OCI-LY3 (cell line): ENCODE measurements around the gene SND1.

Experiments
- H2AFZ ChIP-seq: fragments of 200-600, 300-600 bp; shearing (Covaris generic); 2 replicates; pipeline ENCODE4 v1.6.0; 2014; ENCODE audit warnings: antibody characterized with exemption, low read depth, low read length
- H3K27ac ChIP-seq: fragments of 200-600, 300-600 bp; sonication (generic); 2 replicates; pipeline ENCODE4 v1.5.1; 2014; ENCODE audit warnings: mild to moderate bottlenecking, low read length, moderate library complexity, mixed read lengths
- H3K27me3 ChIP-seq: fragments of 200-600, 300-600 bp; sonication (generic); 2 replicates; pipeline ENCODE4 v1.6.1; 2014; ENCODE audit warnings: low read depth, low read length, mixed read lengths
- H3K36me3 ChIP-seq: fragments of 200-600, 300-600 bp; sonication (generic); replicated peaks from 2 replicates; pipeline ENCODE3; 2014; ENCODE audit warnings: low read depth, low read length, mixed read lengths
- H3K4me1 ChIP-seq: fragments of 300-600, 200-600 bp; sonication (generic); 2 replicates; pipeline ENCODE4 v1.6.1; 2014; ENCODE audit warnings: low read length, mixed read lengths
- H3K4me2 ChIP-seq: fragments of 200-600, 300-600 bp; sonication (generic); 2 replicates; pipeline ENCODE4 v1.6.1; 2014; ENCODE audit warnings: low read length, mixed read lengths
- H3K4me3 ChIP-seq: fragments of 300-600, 200-600 bp; sonication (generic); 2 replicates; pipeline ENCODE4 v1.5.1; 2014; ENCODE audit warnings: antibody characterized with exemption, mild to moderate bottlenecking, low read length, moderate library complexity
- H3K79me2 ChIP-seq: fragments of 300-600, 200-600 bp; shearing (Covaris generic); 2 replicates; pipeline ENCODE4 v1.6.1; 2014; ENCODE audit warnings: mild to moderate bottlenecking, low read length, mixed read lengths
- H3K9ac ChIP-seq: fragments of 300-600, 200-600 bp; shearing (Covaris generic); 2 replicates; pipeline ENCODE4 v1.6.0; 2014; ENCODE audit warnings: mild to moderate bottlenecking, low read length, moderate library complexity
- H3K9me3 ChIP-seq: fragments of 200-600, 300-600 bp; shearing (Covaris generic); 2 replicates; pipeline ENCODE4 v1.6.1; 2014; ENCODE audit warnings: low read length, mixed read lengths; ENCODE audit not compliant: insufficient read depth
- H4K20me1 ChIP-seq: fragments of 200-600, 300-600 bp; sonication (generic); 2 replicates; pipeline ENCODE4 v1.6.1; 2016; ENCODE audit warnings: low read length, mixed read lengths; ENCODE audit not compliant: insufficient read depth
- CTCF ChIP-seq: fragments of 200-600, 300-600 bp; sonication (generic); IDR thresholded peaks from 2 replicates; pipeline ENCODE4 v1.5.1; 2014; ENCODE audit warnings: antibody characterized with exemption, low read length, low read depth
- EZH2phosphoT487 ChIP-seq: fragments of 200-600 bp; shearing (Covaris generic); IDR thresholded peaks from 2 replicates; pipeline ENCODE4 v1.6.1; 2018; ENCODE audit warnings: antibody characterized with exemption, mixed run types, low read depth

SND1 gene

GRCh38 chr7:127881564-127881963 lies 229.6 kb downstream of the SND1 start:
- peaks cover 11% of the 10 kb centered on the region for H3K4me1 ChIP-seq
- TF ChIP-seq CTCF (no peak), EZH2phosphoT487 (no peak)
- H3K9ac ChIP-seq = no peak overlapping the region
- H3K27me3 ChIP-seq = no peaks in the 10 kb centered on the region
- H3K4me2 ChIP-seq = no peak overlapping the region
- H4K20me1 ChIP-seq = peaks cover 65% of the 10 kb centered on the region
- no peak overlapping the region for H3K4me3 ChIP-seq
- H3K36me3 ChIP-seq = no peaks in the 10 kb centered on the region
- H3K9me3 ChIP-seq = no peaks in the 10 kb centered on the region
- H3K27ac ChIP-seq = no peak overlapping the region
- H2AFZ ChIP-seq = no peak overlapping the region
- H3K79me2 ChIP-seq = peaks cover 67% of the 10 kb centered on the region

- TF ChIP-seq EZH2phosphoT487 (no peak), CTCF (no peak)
- no peak overlapping the region for H2AFZ ChIP-seq
- peaks cover 11% of the 10 kb centered on the region for H3K4me1 ChIP-seq
- H3K27ac ChIP-seq = no peak overlapping the region
- H3K4me3 ChIP-seq = no peak overlapping the region
- H3K9me3 ChIP-seq = no peaks in the 10 kb centered on the region
- peaks cover 59% of the 10 kb centered on the region for H3K79me2 ChIP-seq
- no peak overlapping the region for H3K4me2 ChIP-seq
- H3K36me3 ChIP-seq = no peaks in the 10 kb centered on the region
- no peaks in the 10 kb centered on the region for H3K27me3 ChIP-seq
- H3K9ac ChIP-seq = no peak overlapping the region
- H4K20me1 ChIP-seq = peaks cover 58% of the 10 kb centered on the region
Measured at GRCh38 chr7:127882313-127882920, 230.4 kb downstream of the SND1 start.

- Histone ChIP-seq H3K4me3 (no peak overlapping the region), H4K20me1 (peaks cover 45% of the 10 kb centered on the region), H2AFZ (no peak overlapping the region), H3K9me3 (no peaks in the 10 kb centered on the region), H3K9ac (no peak overlapping the region), H3K27me3 (no peaks in the 10 kb centered on the region), H3K4me2 (no peak overlapping the region), H3K79me2 (peaks cover 43% of the 10 kb centered on the region), H3K36me3 (peaks cover 16% of the 10 kb centered on the region), H3K27ac (no peak overlapping the region), H3K4me1 (no peaks in the 10 kb centered on the region)
- TF ChIP-seq EZH2phosphoT487 (no peak), CTCF (no peak)
Measured at GRCh38 chr7:127884066-127884559, 232.1 kb downstream of the SND1 start.

- Histone ChIP-seq H3K79me2 (peaks cover 35% of the 10 kb centered on the region), H3K4me2 (no peak overlapping the region), H4K20me1 (peaks cover 40% of the 10 kb centered on the region), H3K9me3 (no peaks in the 10 kb centered on the region), H2AFZ (no peak overlapping the region), H3K4me1 (no peaks in the 10 kb centered on the region), H3K27me3 (no peaks in the 10 kb centered on the region), H3K9ac (no peak overlapping the region), H3K27ac (no peak overlapping the region), H3K4me3 (no peak overlapping the region), H3K36me3 (peaks cover 25% of the 10 kb centered on the region)
- TF ChIP-seq CTCF (no peak), EZH2phosphoT487 (no peak)
Measured at GRCh38 chr7:127885222-127885772, 233.3 kb downstream of the SND1 start.
